Fibroblast of lung (primary cell): Measurements from ENCODE around the gene TMEM121B. TPM values are rescaled to one million over a fixed set of nuclear protein-coding genes. Genes with fewer than 3 reads are reported as not detected.

Experiments
- DNase-seq, 2 donors: peaks; one replicate each; pipeline versions ENCODE4 v3.0.0 to v3.0.0-alpha.2; 2010; ENCODE audit warnings: low read depth in 2 of 2
- H2AFZ ChIP-seq: 2 replicates; pipeline ENCODE4 v1.5.1; 2012; ENCODE audit warnings: low read length, control low read depth, inconsistent platforms
- H3K27ac ChIP-seq: 2 replicates; pipeline ENCODE4 v1.5.1; 2011; ENCODE audit warnings: low read length, control low read depth; ENCODE audit not compliant: insufficient read depth
- H3K27me3 ChIP-seq: 2 replicates; pipeline ENCODE4 v1.5.1; 2011; ENCODE audit warnings: mild to moderate bottlenecking, low read length; ENCODE audit not compliant: control insufficient read depth, insufficient read depth
- H3K36me3 ChIP-seq: 2 replicates; pipeline ENCODE4 v1.5.1; 2011; ENCODE audit warnings: low read length; ENCODE audit not compliant: control insufficient read depth, insufficient read depth
- H3K4me1 ChIP-seq: 2 replicates; pipeline ENCODE4 v1.5.1; 2011; ENCODE audit warnings: low read length; ENCODE audit not compliant: control insufficient read depth, insufficient read depth; ENCODE audit errors: extremely low read depth
- H3K4me2 ChIP-seq: 2 replicates; pipeline ENCODE4 v1.5.1; 2011; ENCODE audit warnings: low read length, control low read depth; ENCODE audit not compliant: insufficient read depth; ENCODE audit errors: extremely low read depth
- H3K4me3 ChIP-seq, 4 experiments: fragments of 200-600 bp in 1 of 4; sonication (generic) in 1 of 4; replicated peaks in 1 of 4; 2 replicates each; pipeline ENCODE4 v1.5.1; 2011 to 2016; ENCODE audit warnings: low read length in 4 of 4, low read depth in 3 of 4, mild to moderate bottlenecking in 3 of 4, control low read depth in 2 of 4, inconsistent platforms in 1 of 4, mixed read lengths in 1 of 4; ENCODE audit not compliant: insufficient read depth in 1 of 4; ENCODE audit errors: control extremely low read depth in 1 of 4
- H3K79me2 ChIP-seq: 2 replicates; pipeline ENCODE4 v1.5.1; 2012; ENCODE audit warnings: mild to moderate bottlenecking, low read length, inconsistent platforms; ENCODE audit not compliant: control insufficient read depth, insufficient read depth
- H3K9ac ChIP-seq: 2 replicates; pipeline ENCODE4 v1.5.1; 2011; ENCODE audit warnings: mild to moderate bottlenecking, low read length, control low read depth; ENCODE audit not compliant: insufficient read depth
- H3K9me3 ChIP-seq: 2 replicates; pipeline ENCODE4 v1.5.1; 2012; ENCODE audit warnings: low read depth, low read length; ENCODE audit not compliant: control insufficient read depth, insufficient read depth
- H4K20me1 ChIP-seq: 2 replicates; pipeline ENCODE4 v1.5.1; 2011; ENCODE audit warnings: low read length; ENCODE audit not compliant: control insufficient read depth, insufficient read depth; ENCODE audit errors: extremely low read depth
- EZH2 ChIP-seq: IDR thresholded peaks from 2 replicates; pipeline ENCODE4 v1.5.1; 2012; ENCODE audit warnings: low read length, control low read depth, mild to moderate bottlenecking; ENCODE audit errors: missing control alignments
- polyA plus RNA-seq, 2 donors: library from polyadenylated mRNA; depleted of rRNA in 1 of 2; stranded (reverse) in 1 of 2; unstranded in 1 of 2; fragments of >200 nt; gene quantifications; 2 replicates each; pipeline ENCODE4 v1.2.1, GENCODE V29; 2011 to 2012; ENCODE audit warnings: missing spikeins in 1 of 2
- total RNA-seq: library from RNA; depleted of rRNA; stranded (reverse); fragments of >200 nt; gene quantifications from 2 replicates; pipeline ENCODE4 v1.2.1, GENCODE V29; 2014
- TF ChIP-seq, protein P1 (sequence below), 2 donors: IDR thresholded peaks in 1 of 2; conservative IDR thresholded peaks in 1 of 2; 1 replicate in 1 of 2; 2 replicates in 1 of 2; pipeline ENCODE4 v1.5.1; 2011 to 2012; ENCODE audit warnings: low read length in 2 of 2, control low read depth in 1 of 2, inconsistent platforms in 1 of 2, low read depth in 1 of 2, mild to moderate bottlenecking in 1 of 2

TMEM121B gene
- total and polyA plus RNA-seq, 2 donors (not counting 1 experiment from before 2014, with no cell fraction given): under 0.01 to 0.05 TPM

DNA sequence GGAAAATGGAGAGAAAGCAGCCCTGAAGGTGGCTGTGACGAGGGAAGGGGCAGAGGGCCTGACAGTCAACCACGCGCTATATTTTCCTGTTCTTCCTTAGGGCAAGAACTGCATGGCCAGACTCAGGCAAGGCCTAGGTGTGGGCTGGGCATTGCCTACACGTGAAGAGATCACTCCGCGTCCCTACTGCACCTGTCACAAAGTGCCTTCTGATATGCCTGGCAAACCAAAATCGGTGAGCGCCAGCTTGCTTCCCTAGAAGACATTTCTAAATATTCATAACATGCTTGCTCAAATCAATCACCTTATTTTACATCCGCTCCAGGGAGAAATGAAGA is 6.3 kb downstream of the TMEM121B start:
- no peak overlapping the region for H2AFZ ChIP-seq
- H3K9ac ChIP-seq: no peak overlapping the region
- DNase-seq: no peak
- H3K4me1 ChIP-seq: no peaks in the 10 kb centered on the region
- H3K79me2 ChIP-seq: no peaks in the 10 kb centered on the region
- no peaks in the 10 kb centered on the region for H3K9me3 ChIP-seq
- TF ChIP-seq, protein P1, sequence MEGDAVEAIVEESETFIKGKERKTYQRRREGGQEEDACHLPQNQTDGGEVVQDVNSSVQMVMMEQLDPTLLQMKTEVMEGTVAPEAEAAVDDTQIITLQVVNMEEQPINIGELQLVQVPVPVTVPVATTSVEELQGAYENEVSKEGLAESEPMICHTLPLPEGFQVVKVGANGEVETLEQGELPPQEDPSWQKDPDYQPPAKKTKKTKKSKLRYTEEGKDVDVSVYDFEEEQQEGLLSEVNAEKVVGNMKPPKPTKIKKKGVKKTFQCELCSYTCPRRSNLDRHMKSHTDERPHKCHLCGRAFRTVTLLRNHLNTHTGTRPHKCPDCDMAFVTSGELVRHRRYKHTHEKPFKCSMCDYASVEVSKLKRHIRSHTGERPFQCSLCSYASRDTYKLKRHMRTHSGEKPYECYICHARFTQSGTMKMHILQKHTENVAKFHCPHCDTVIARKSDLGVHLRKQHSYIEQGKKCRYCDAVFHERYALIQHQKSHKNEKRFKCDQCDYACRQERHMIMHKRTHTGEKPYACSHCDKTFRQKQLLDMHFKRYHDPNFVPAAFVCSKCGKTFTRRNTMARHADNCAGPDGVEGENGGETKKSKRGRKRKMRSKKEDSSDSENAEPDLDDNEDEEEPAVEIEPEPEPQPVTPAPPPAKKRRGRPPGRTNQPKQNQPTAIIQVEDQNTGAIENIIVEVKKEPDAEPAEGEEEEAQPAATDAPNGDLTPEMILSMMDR (conservative IDR thresholded peaks at IDR 0.05 in 1 of 2, IDR thresholded peaks at IDR 0.05 in 1 of 2; ENCODE audit: low read depth in 1 of 2, low read length in 2 of 2): no peak
- no peak for TF ChIP-seq EZH2
- no peak overlapping the region for H3K4me2 ChIP-seq
- H4K20me1 ChIP-seq: no peaks in the 10 kb centered on the region
- H3K27ac ChIP-seq: no peak overlapping the region
- no peak overlapping the region for H3K4me3 ChIP-seq
- H3K36me3 ChIP-seq: no peaks in the 10 kb centered on the region
- peaks cover 11% of the 10 kb centered on the region for H3K27me3 ChIP-seq

DNA sequence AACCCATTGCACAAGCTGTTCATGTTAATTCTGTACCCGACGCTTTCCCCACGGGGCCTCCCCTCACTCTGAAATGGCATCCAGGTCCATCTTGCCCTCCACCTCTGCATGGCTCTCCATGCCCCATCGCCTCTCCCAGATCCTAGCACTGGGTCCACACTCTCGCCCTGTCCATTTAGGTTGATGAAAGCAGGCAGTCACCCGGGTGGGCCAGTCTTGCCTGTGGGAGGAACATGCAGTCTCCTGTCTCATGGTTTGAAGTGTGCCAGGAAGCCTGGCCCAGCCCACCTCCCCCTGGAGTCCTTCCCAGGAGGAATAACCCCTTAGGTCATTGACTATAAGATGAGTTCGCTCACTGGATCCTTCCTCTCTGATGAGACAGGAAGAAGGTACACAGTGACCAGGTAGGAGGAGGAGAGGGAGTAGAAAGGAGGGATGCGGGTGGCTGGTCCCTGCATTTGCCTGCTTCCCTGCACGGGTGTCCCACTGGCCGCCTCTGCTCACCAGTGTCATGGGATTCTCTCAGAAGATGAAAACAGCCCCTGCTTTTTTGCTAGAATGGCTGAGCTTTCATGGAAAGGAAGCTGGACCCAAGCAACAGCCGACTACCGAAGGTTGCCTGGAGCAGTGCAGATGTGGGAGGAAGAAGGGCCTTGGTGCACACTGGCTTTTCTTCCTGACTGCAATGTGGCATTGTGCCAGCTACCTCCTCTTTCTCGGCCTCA is 6.8 kb downstream of the TMEM121B start:
- H3K27ac ChIP-seq: no peak overlapping the region
- H2AFZ ChIP-seq: no peak overlapping the region
- peaks cover 6% of the 10 kb centered on the region for H3K27me3 ChIP-seq
- no peak overlapping the region for H3K4me3 ChIP-seq
- H3K9ac ChIP-seq: no peak overlapping the region
- no peaks in the 10 kb centered on the region for H3K4me1 ChIP-seq
- no peak for DNase-seq
- H3K79me2 ChIP-seq: no peaks in the 10 kb centered on the region
- H3K36me3 ChIP-seq: no peaks in the 10 kb centered on the region
- TF ChIP-seq, protein P1 (conservative IDR thresholded peaks at IDR 0.05 in 1 of 2, IDR thresholded peaks at IDR 0.05 in 1 of 2; ENCODE audit: low read depth in 1 of 2, low read length in 2 of 2): no peak
- no peak for TF ChIP-seq EZH2
- no peaks in the 10 kb centered on the region for H3K9me3 ChIP-seq
- H3K4me2 ChIP-seq: no peak overlapping the region
- H4K20me1 ChIP-seq: no peaks in the 10 kb centered on the region

DNA sequence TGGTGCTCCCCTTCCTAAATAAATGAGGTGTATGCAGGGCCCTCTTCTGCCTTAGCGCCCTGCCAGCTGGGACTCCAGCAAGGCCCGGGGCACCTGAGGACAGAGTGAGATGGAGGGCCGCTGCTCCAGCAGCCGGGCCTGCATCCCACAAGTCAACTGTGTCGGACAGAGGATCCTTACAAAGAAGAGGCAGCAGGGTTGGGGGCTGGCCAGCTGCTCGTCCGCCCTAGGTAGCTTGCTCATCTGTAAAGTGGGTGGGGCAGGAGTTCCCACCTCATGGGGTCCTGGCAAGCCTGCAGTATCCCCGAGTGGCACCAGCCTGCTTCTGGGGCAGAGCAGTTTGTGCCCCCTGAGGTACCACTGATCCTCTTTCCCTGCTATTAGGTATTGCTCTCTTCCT is 7.6 kb downstream of the TMEM121B start:
- Histone ChIP-seq H3K36me3 (peaks cover 3% of the 10 kb centered on the region), H4K20me1 (no peaks in the 10 kb centered on the region), H3K9ac (no peak overlapping the region), H3K9me3 (no peaks in the 10 kb centered on the region), H3K27ac (no peak overlapping the region), H2AFZ (no peak overlapping the region), H3K27me3 (peaks cover 5% of the 10 kb centered on the region), H3K4me1 (no peaks in the 10 kb centered on the region), H3K79me2 (no peaks in the 10 kb centered on the region), H3K4me3 (no peak overlapping the region), H3K4me2 (no peak overlapping the region)
- no peak for TF ChIP-seq EZH2
- TF ChIP-seq, protein P1 (conservative IDR thresholded peaks at IDR 0.05 in 1 of 2, IDR thresholded peaks at IDR 0.05 in 1 of 2; ENCODE audit: low read depth in 1 of 2, low read length in 2 of 2): no peak
- DNase-seq: no peak
